WTC11 (cell line): ENCODE measurements around the gene SLC25A38. TPM values are rescaled to one million over a fixed set of nuclear protein-coding genes. Genes with fewer than 3 reads are reported as not detected.

Source experiments
- ATAC-seq: fragments of 200-7000 bp; cut with Tn5 transposase; 2 replicates; pipeline ENCODE4 v1.10.0; 2021; ENCODE audit warnings: mild to moderate bottlenecking, moderate library complexity
- CTCF ChIA-PET: fragments of 300-600 bp; sonication (Branson Sonifier 250); formaldehyde crosslinking; loops from one replicate; lab custom pipeline; 2021; ENCODE audit warnings: antibody characterized with exemption; lab: Charles Lee
- POLR2A ChIA-PET: fragments of 350-600 bp; sonication (Branson Sonifier 250); formaldehyde crosslinking; loops from one replicate; lab custom pipeline; 2021; ENCODE audit warnings: antibody characterized with exemption; lab: Charles Lee
- DNase-seq: peaks from one replicate; pipeline ENCODE4 v3.0.0; 2021; ENCODE audit warnings: low spot score
- H3K27ac Mint-ChIP-seq: 2 replicates; pipeline ENCODE4 v1.8.0; 2021; ENCODE audit warnings: mixed read lengths
- H3K27me3 Mint-ChIP-seq: 2 replicates; pipeline ENCODE4 v1.8.0; 2021; ENCODE audit warnings: low read depth, mild to moderate bottlenecking, moderate library complexity, mixed read lengths
- H3K36me3 Mint-ChIP-seq: 2 replicates; pipeline ENCODE4 v1.8.0; 2021; ENCODE audit warnings: mixed read lengths
- H3K4me1 Mint-ChIP-seq: 2 replicates; pipeline ENCODE4 v1.8.0; 2022; ENCODE audit warnings: mixed read lengths
- H3K4me3 Mint-ChIP-seq: 2 replicates; pipeline ENCODE4 v1.8.0; 2021; ENCODE audit warnings: mild to moderate bottlenecking, moderate library complexity, mixed read lengths
- H3K9me3 Mint-ChIP-seq: 2 replicates; pipeline ENCODE4 v1.8.0; 2021; ENCODE audit warnings: mixed read lengths
- CDX4 ChIP-seq: fragments of 250-450 bp; sonication (Bioruptor Pico); IDR thresholded peaks from 2 replicates; pipeline ENCODE4 v1.9.0; 2021; ENCODE audit warnings: moderate library complexity, mild to moderate bottlenecking, inconsistent platforms, borderline replicate concordance
- E2F5 ChIP-seq: sonication (generic); formaldehyde crosslinking; IDR thresholded peaks from 2 replicates; pipeline ENCODE4 v1.8.1; 2022; ENCODE audit warnings: mild to moderate bottlenecking, moderate library complexity, missing genetic modification reagents
- ESRRA ChIP-seq: sonication (generic); formaldehyde crosslinking; IDR thresholded peaks from 2 replicates; pipeline ENCODE4 v1.8.1; 2022; ENCODE audit warnings: mild to moderate bottlenecking, missing genetic modification reagents, borderline replicate concordance
- ETV6 ChIP-seq: sonication (generic); formaldehyde crosslinking; IDR thresholded peaks from 2 replicates; pipeline ENCODE4 v1.8.1; 2022; ENCODE audit warnings: mild to moderate bottlenecking, missing genetic modification reagents
- FOXJ3 ChIP-seq: sonication (generic); formaldehyde crosslinking; IDR thresholded peaks from 2 replicates; pipeline ENCODE4 v1.9.0; 2021; ENCODE audit warnings: missing genetic modification reagents, mild to moderate bottlenecking, borderline replicate concordance
- FOXP1 ChIP-seq: sonication (generic); formaldehyde crosslinking; IDR thresholded peaks from 2 replicates; pipeline ENCODE4 v1.8.0; 2022; ENCODE audit warnings: missing genetic modification reagents, mild to moderate bottlenecking, moderate library complexity, borderline replicate concordance
- GTF2I ChIP-seq: fragments of 250-450 bp; sonication (Bioruptor Pico); conservative IDR thresholded peaks from 2 replicates; pipeline ENCODE4 v1.4.0; 2021; ENCODE audit warnings: mild to moderate bottlenecking
- JAZF1 ChIP-seq: fragments of 250-450 bp; sonication (Bioruptor Pico); IDR thresholded peaks from 2 replicates; pipeline ENCODE4 v1.9.0; 2021; ENCODE audit warnings: moderate library complexity, mild to moderate bottlenecking, inconsistent platforms
- PREB ChIP-seq: sonication (generic); formaldehyde crosslinking; IDR thresholded peaks from 2 replicates; pipeline ENCODE4 v1.8.1; 2022; ENCODE audit warnings: mild to moderate bottlenecking, missing genetic modification reagents, moderate library complexity, borderline replicate concordance
- SMAD3 ChIP-seq: sonication (generic); formaldehyde crosslinking; IDR thresholded peaks from 2 replicates; pipeline ENCODE4 v1.8.0; 2022; ENCODE audit warnings: missing genetic modification reagents, mild to moderate bottlenecking, borderline replicate concordance
- ZNF232 ChIP-seq: sonication (generic); formaldehyde crosslinking; IDR thresholded peaks from 2 replicates; pipeline ENCODE4 v1.8.0; 2022; ENCODE audit warnings: mild to moderate bottlenecking, missing genetic modification reagents
- ZNF317 ChIP-seq: sonication (generic); formaldehyde crosslinking; IDR thresholded peaks from 2 replicates; pipeline ENCODE4 v1.8.1; 2023; ENCODE audit warnings: low read depth, mild to moderate bottlenecking, moderate library complexity, missing genetic modification reagents, borderline replicate concordance
- ZNF396 ChIP-seq: fragments of 250-450 bp; sonication (Bioruptor Pico); IDR thresholded peaks from 2 replicates; pipeline ENCODE4 v1.8.0; 2021; ENCODE audit warnings: mild to moderate bottlenecking, moderate library complexity, borderline replicate concordance
- ZNF423 ChIP-seq: fragments of 250-450 bp; sonication (Bioruptor Pico); IDR thresholded peaks from 2 replicates; pipeline ENCODE4 v2.1.2; 2022; ENCODE audit warnings: mild to moderate bottlenecking, moderate library complexity
- total RNA-seq: library from RNA; stranded (reverse); gene quantifications from 3 replicates; pipeline ENCODE4 v1.2.3, GENCODE V29; 2021
- TF ChIP-seq, protein P1 (sequence below): fragments of 250-450 bp; sonication (Bioruptor Pico); IDR thresholded peaks from 2 replicates; pipeline ENCODE4 v1.8.0; 2021; ENCODE audit warnings: mild to moderate bottlenecking
- TF ChIP-seq, protein P2 (sequence below): sonication (generic); formaldehyde crosslinking; IDR thresholded peaks from 2 replicates; pipeline ENCODE4 v1.8.0; 2022; ENCODE audit warnings: missing genetic modification reagents
- TF ChIP-seq, protein P3 (sequence below): fragments of 200-600 bp; IDR thresholded peaks from 2 replicates; pipeline ENCODE4 v1.8.0; 2022; ENCODE audit warnings: antibody characterized with exemption

Gene SLC25A38
- total RNA-seq, 1 experiment from 2014 or later, result 34.9 TPM

DNA sequence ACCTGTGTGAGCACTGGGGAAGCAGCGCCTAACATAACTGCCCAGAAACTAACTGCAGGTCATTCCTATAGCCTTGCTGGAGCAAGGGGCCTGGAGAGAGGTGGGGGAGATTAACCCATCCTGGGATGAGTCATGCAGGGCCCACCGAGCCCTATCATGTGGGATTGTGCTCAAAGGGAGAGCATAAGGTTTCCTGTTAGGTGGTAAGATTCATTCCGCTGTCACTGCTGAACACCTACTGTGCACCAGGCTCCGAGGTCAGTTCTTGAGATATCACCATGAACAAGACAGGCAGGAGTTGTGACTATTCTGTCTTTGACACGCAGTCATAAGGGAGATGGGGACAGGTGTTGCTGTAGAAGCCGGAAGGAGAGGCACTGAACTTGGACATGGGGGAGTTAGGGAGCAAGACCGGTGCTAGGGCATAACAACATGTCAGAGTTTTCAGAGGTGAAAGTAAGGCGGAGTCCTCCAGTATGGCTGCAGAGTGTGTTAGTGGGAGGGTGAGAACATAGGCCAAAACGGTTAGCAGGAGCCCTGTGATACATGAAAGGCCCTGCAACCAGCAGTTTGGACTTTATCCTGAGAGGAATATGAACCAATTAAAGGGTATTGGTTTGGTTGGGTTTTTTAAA lies 2.4 kb downstream of the SLC25A38 start:
- peak overlapping the region; percentile 97 for H3K4me3 Mint-ChIP-seq

DNA sequence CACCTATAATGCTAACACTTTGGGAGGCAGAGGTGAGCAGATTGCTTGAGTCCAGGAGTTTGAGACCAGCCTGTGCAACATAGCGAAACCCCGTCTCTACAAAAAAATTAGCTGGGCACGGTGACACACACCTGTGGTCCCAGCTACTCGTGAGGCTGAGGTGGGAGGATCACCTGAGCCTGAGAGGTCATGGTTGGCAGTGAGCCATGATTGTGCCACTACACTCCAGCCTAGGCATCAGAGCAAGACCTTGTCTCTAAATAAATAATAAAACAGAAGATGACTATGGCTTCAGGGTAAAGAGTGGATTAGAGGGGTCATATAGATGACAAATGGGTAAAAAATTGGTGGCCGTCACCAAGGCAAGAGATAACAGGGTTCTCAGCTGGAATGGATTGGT lies 3.1 kb downstream of the SLC25A38 start:
- TF ChIP-seq E2F5 (CRISPR knock-in tag) (no peak), ZNF317 (CRISPR knock-in tag) (no peak), ESRRA (CRISPR knock-in tag) (no peak), ZNF232 (CRISPR knock-in tag) (no peak), GTF2I (CRISPR knock-in tag) (no peak), JAZF1 (CRISPR knock-in tag) (no peak), FOXJ3 (no peak), ZNF423 (CRISPR knock-in tag) (no peak), ZNF396 (CRISPR knock-in tag) (no peak), SMAD3 (CRISPR knock-in tag) (no peak), ETV6 (no peak), CDX4 (CRISPR knock-in tag) (no peak), FOXP1 (CRISPR knock-in tag) (no peak)
- TF ChIP-seq, protein P1, sequence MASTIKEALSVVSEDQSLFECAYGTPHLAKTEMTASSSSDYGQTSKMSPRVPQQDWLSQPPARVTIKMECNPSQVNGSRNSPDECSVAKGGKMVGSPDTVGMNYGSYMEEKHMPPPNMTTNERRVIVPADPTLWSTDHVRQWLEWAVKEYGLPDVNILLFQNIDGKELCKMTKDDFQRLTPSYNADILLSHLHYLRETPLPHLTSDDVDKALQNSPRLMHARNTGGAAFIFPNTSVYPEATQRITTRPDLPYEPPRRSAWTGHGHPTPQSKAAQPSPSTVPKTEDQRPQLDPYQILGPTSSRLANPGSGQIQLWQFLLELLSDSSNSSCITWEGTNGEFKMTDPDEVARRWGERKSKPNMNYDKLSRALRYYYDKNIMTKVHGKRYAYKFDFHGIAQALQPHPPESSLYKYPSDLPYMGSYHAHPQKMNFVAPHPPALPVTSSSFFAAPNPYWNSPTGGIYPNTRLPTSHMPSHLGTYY (CRISPR knock-in tag), result no peak
- TF ChIP-seq, protein P2, sequence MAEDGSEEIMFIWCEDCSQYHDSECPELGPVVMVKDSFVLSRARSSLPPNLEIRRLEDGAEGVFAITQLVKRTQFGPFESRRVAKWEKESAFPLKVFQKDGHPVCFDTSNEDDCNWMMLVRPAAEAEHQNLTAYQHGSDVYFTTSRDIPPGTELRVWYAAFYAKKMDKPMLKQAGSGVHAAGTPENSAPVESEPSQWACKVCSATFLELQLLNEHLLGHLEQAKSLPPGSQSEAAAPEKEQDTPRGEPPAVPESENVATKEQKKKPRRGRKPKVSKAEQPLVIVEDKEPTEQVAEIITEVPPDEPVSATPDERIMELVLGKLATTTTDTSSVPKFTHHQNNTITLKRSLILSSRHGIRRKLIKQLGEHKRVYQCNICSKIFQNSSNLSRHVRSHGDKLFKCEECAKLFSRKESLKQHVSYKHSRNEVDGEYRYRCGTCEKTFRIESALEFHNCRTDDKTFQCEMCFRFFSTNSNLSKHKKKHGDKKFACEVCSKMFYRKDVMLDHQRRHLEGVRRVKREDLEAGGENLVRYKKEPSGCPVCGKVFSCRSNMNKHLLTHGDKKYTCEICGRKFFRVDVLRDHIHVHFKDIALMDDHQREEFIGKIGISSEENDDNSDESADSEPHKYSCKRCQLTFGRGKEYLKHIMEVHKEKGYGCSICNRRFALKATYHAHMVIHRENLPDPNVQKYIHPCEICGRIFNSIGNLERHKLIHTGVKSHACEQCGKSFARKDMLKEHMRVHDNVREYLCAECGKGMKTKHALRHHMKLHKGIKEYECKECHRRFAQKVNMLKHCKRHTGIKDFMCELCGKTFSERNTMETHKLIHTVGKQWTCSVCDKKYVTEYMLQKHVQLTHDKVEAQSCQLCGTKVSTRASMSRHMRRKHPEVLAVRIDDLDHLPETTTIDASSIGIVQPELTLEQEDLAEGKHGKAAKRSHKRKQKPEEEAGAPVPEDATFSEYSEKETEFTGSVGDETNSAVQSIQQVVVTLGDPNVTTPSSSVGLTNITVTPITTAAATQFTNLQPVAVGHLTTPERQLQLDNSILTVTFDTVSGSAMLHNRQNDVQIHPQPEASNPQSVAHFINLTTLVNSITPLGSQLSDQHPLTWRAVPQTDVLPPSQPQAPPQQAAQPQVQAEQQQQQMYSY (CRISPR knock-in tag), result no peak
- TF ChIP-seq, protein P3, sequence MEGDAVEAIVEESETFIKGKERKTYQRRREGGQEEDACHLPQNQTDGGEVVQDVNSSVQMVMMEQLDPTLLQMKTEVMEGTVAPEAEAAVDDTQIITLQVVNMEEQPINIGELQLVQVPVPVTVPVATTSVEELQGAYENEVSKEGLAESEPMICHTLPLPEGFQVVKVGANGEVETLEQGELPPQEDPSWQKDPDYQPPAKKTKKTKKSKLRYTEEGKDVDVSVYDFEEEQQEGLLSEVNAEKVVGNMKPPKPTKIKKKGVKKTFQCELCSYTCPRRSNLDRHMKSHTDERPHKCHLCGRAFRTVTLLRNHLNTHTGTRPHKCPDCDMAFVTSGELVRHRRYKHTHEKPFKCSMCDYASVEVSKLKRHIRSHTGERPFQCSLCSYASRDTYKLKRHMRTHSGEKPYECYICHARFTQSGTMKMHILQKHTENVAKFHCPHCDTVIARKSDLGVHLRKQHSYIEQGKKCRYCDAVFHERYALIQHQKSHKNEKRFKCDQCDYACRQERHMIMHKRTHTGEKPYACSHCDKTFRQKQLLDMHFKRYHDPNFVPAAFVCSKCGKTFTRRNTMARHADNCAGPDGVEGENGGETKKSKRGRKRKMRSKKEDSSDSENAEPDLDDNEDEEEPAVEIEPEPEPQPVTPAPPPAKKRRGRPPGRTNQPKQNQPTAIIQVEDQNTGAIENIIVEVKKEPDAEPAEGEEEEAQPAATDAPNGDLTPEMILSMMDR, result no peak
- POLR2A ChIA-PET, result no interaction called here
- ATAC-seq, result no peak
- CTCF ChIA-PET, result interaction anchor here (1.4 kb wide), 1 partner anchor 9 kb away, joined by 5 read pairs; no protein-coding TSS in a partner anchor
- no peaks in the 10 kb centered on the region for H3K9me3 Mint-ChIP-seq
- peaks cover 19% of the 10 kb centered on the region for H3K36me3 Mint-ChIP-seq
- no peak overlapping the region for H3K4me3 Mint-ChIP-seq
- no peak for DNase-seq
- peak overlapping the region; percentile 55; the same call in 1 of the 2 replicates for H3K27ac Mint-ChIP-seq
- H3K27me3 Mint-ChIP-seq, result no peaks in the 10 kb centered on the region
- H3K4me1 Mint-ChIP-seq, result peaks cover 31% of the 10 kb centered on the region

More for the DNA sequence above, 2.4 kb downstream of the SLC25A38 start:
- H3K27ac Mint-ChIP-seq, result peak overlapping the region; percentile 71
- DNase-seq (no peak), ATAC-seq (no peak)
- H3K9me3 Mint-ChIP-seq, result no peaks in the 10 kb centered on the region
- ChIA-PET CTCF (interaction anchor here (0.8 to 1.8 kb wide), 2 partner anchors 97 to 795 kb away, joined by 3 to 10 read pairs; no protein-coding TSS in a partner anchor), POLR2A (interaction anchor here (2.1 kb wide), 1 partner anchor 20 kb away, joined by 24 read pairs; the partner anchor contains the start of gene RPSA)
- no peaks in the 10 kb centered on the region for H3K27me3 Mint-ChIP-seq
- peaks cover 31% of the 10 kb centered on the region for H3K4me1 Mint-ChIP-seq
- TF ChIP-seq SMAD3 (CRISPR knock-in tag) (0 out of 2 replicates have a peak, but pooled peaks have one; percentile 15), PREB (CRISPR knock-in tag) (no peak)
- H3K36me3 Mint-ChIP-seq, result peaks cover 12% of the 10 kb centered on the region
